ENCODE measurements around the gene SETD9.

The SETD9 gene
- long read RNA-seq, partial matches to known transcripts, result 1 of 8 reads
- long read RNA-seq, other reads (novel, unspliced or antisense), result 4 of 8 reads

- Histone ChIP-seq H3K27ac (replicated peaks) (peak within 1 kb of the TSS; percentile 87), H3K27me3 (ENCODE audit: insufficient read depth, poor library complexity, severe bottlenecking) (no peaks in the 10 kb centered on the region), H3K4me3 (replicated peaks; ENCODE audit: insufficient read depth, low read length) (peak within 1 kb of the TSS; percentile 57)
- peak; percentile 67 to 89 for DNase-seq (ENCODE audit: low read depth in 1 of 2, low spot score in 1 of 2)
- TF ChIP-seq, protein P1, sequence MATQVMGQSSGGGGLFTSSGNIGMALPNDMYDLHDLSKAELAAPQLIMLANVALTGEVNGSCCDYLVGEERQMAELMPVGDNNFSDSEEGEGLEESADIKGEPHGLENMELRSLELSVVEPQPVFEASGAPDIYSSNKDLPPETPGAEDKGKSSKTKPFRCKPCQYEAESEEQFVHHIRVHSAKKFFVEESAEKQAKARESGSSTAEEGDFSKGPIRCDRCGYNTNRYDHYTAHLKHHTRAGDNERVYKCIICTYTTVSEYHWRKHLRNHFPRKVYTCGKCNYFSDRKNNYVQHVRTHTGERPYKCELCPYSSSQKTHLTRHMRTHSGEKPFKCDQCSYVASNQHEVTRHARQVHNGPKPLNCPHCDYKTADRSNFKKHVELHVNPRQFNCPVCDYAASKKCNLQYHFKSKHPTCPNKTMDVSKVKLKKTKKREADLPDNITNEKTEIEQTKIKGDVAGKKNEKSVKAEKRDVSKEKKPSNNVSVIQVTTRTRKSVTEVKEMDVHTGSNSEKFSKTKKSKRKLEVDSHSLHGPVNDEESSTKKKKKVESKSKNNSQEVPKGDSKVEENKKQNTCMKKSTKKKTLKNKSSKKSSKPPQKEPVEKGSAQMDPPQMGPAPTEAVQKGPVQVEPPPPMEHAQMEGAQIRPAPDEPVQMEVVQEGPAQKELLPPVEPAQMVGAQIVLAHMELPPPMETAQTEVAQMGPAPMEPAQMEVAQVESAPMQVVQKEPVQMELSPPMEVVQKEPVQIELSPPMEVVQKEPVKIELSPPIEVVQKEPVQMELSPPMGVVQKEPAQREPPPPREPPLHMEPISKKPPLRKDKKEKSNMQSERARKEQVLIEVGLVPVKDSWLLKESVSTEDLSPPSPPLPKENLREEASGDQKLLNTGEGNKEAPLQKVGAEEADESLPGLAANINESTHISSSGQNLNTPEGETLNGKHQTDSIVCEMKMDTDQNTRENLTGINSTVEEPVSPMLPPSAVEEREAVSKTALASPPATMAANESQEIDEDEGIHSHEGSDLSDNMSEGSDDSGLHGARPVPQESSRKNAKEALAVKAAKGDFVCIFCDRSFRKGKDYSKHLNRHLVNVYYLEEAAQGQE (IDR thresholded peaks at IDR 0.05; ENCODE audit: insufficient replicate concordance, low read depth), result no peak
- TF ChIP-seq CTCF (IDR thresholded peaks at IDR 0.05; ENCODE audit: insufficient read depth, low read length) (no peak), SPI1 (IDR thresholded peaks at IDR 0.05; ENCODE audit: borderline replicate concordance, low read depth) (no peak), POLR2AphosphoS5 (IDR thresholded peaks at IDR 0.05; ENCODE audit: low read depth) (peak; percentile 84), GABPA (IDR thresholded peaks at IDR 0.05; ENCODE audit: low read depth) (no peak)
Measured at GRCh38 chr5:56909294-56910209, at the start of gene SETD9. SETD9 (plus strand) TSS chr5:56909596; CDS start chr5:56909646, 50 bp downstream.

- Histone ChIP-seq H3K27ac (replicated peaks) (no peak overlapping the region), H3K27me3 (ENCODE audit: insufficient read depth, poor library complexity, severe bottlenecking) (no peaks in the 10 kb centered on the region), H3K4me3 (replicated peaks; ENCODE audit: insufficient read depth, low read length) (no peak overlapping the region)
- DNase-seq (ENCODE audit: low read depth in 1 of 2, low spot score in 1 of 2), result no peak
- TF ChIP-seq, protein P1 (IDR thresholded peaks at IDR 0.05; ENCODE audit: insufficient replicate concordance, low read depth), result no peak
- TF ChIP-seq GABPA (IDR thresholded peaks at IDR 0.05; ENCODE audit: low read depth) (no peak), POLR2AphosphoS5 (IDR thresholded peaks at IDR 0.05; ENCODE audit: low read depth) (no peak)
Measured at GRCh38 chr5:56861893-56862485, 47.4 kb upstream of the SETD9 start.

- no peak for DNase-seq (ENCODE audit: low read depth in 1 of 2, low spot score in 1 of 2)
- H3K27me3 ChIP-seq (ENCODE audit: insufficient read depth, poor library complexity, severe bottlenecking), result no peaks in the 10 kb centered on the region
- H3K27ac ChIP-seq (replicated peaks), result no peak overlapping the region
- H3K4me3 ChIP-seq (replicated peaks; ENCODE audit: insufficient read depth, low read length), result no peak overlapping the region
- no peak for TF ChIP-seq GABPA (IDR thresholded peaks at IDR 0.05; ENCODE audit: low read depth)
- TF ChIP-seq CTCF (IDR thresholded peaks at IDR 0.05; ENCODE audit: insufficient read depth, low read length), result no peak
- TF ChIP-seq POLR2AphosphoS5 (IDR thresholded peaks at IDR 0.05; ENCODE audit: low read depth), result no peak
- TF ChIP-seq SPI1 (IDR thresholded peaks at IDR 0.05; ENCODE audit: borderline replicate concordance, low read depth), result no peak
- TF ChIP-seq, protein P1 (IDR thresholded peaks at IDR 0.05; ENCODE audit: insufficient replicate concordance, low read depth), result no peak
Measured at GRCh38 chr5:56862909-56863308, 46.5 kb upstream of the SETD9 start.
